MCF 10A (cell line): ENCODE data around the gene TCF4. TPM values are rescaled to one million over a fixed set of nuclear protein-coding genes. Genes with fewer than 3 reads are reported as not detected.

Experiments
- BruUV-seq: library from RNA; stranded (reverse); fragments of 400-500 nt; replicated peaks from 2 replicates; lab custom pipeline; 2021; lab: Mats Ljungman, UMichigan
- CTCF ChIA-PET: fragments of 300-600 bp; sonication (Branson Sonifier 250); formaldehyde crosslinking; extraction: SDS; loops from one replicate; lab custom pipeline; 2021; ENCODE audit warnings: antibody characterized with exemption, inconsistent platforms; lab: Yijun Ruan, JAX
- POLR2A ChIA-PET: fragments of 300-600, 350-650 bp; sonication (Branson Sonifier 250); formaldehyde crosslinking; extraction: SDS; loops from one replicate; lab custom pipeline; 2020; ENCODE audit warnings: antibody characterized with exemption, inconsistent platforms; lab: Yijun Ruan, JAX
- DNase-seq: peaks from one replicate; pipeline ENCODE4 v3.0.0-alpha.2; 2018; ENCODE audit not compliant: unreplicated experiment
- H3K27ac Mint-ChIP-seq: one replicate; pipeline ENCODE4 v1.8.0; 2022; ENCODE audit warnings: mild to moderate bottlenecking, low read depth, mixed read lengths; ENCODE audit not compliant: unreplicated experiment
- H3K27me3 Mint-ChIP-seq: one replicate; pipeline ENCODE4 v1.8.0; 2022; ENCODE audit warnings: mixed read lengths; ENCODE audit not compliant: insufficient read depth, unreplicated experiment
- H3K36me3 Mint-ChIP-seq: one replicate; pipeline ENCODE4 v1.8.0; 2022; ENCODE audit warnings: mild to moderate bottlenecking, moderate library complexity, mixed read lengths; ENCODE audit not compliant: insufficient read depth, unreplicated experiment
- H3K4me1 Mint-ChIP-seq: one replicate; pipeline ENCODE4 v1.8.0; 2022; ENCODE audit warnings: mixed read lengths; ENCODE audit not compliant: insufficient read depth, unreplicated experiment
- H3K4me3 Mint-ChIP-seq: one replicate; pipeline ENCODE4 v1.8.0; 2022; ENCODE audit warnings: mild to moderate bottlenecking, moderate library complexity, mixed read lengths; ENCODE audit not compliant: unreplicated experiment
- H3K9me3 Mint-ChIP-seq: one replicate; pipeline ENCODE4 v1.8.0; 2022; ENCODE audit warnings: mixed read lengths; ENCODE audit not compliant: unreplicated experiment
- CTCF ChIP-seq: fragments of 200-600 bp; IDR thresholded peaks from one replicate; pipeline ENCODE4 v1.8.0; 2022; ENCODE audit warnings: antibody characterized with exemption, mild to moderate bottlenecking; ENCODE audit not compliant: unreplicated experiment
- intact Hi-C: fragments of 100-400 bp; cut with micrococcal nuclease; formaldehyde crosslinking; loops from 2 replicates; pipeline ENCODE4 v1.14.1; 2022
- total RNA-seq: library from RNA; stranded (reverse); gene quantifications from 2 replicates; pipeline ENCODE4 v1.2.3, GENCODE V29; 2022

The TCF4 gene
- total RNA-seq, 1 experiment from 2014 or later, result 6.2 TPM

- H3K36me3 Mint-ChIP-seq, result no peaks in the 10 kb centered on the region
- no peak overlapping the region for H3K27ac Mint-ChIP-seq
- ChIA-PET POLR2A (no interaction called here), CTCF (interaction anchor here (1.2 kb wide), 2 partner anchors 26 to 80 kb away, joined by 3 to 4 read pairs; no protein-coding TSS in a partner anchor)
- no peak for DNase-seq
- H3K4me1 Mint-ChIP-seq, result no peaks in the 10 kb centered on the region
- H3K9me3 Mint-ChIP-seq, result no peaks in the 10 kb centered on the region
- intact Hi-C loops, result no loop called here
- no TSS peak for BruUV-seq
- no peak overlapping the region for H3K4me3 Mint-ChIP-seq
- no peaks in the 10 kb centered on the region for H3K27me3 Mint-ChIP-seq
- no peak for TF ChIP-seq CTCF
Measured at GRCh38 chr18:55314615-55315237, 273.3 kb downstream of the TCF4 start.

- no peaks in the 10 kb centered on the region for H3K4me1 Mint-ChIP-seq
- H3K4me3 Mint-ChIP-seq, result no peak overlapping the region
- TF ChIP-seq CTCF, result no peak
- DNase-seq, result no peak
- no peak overlapping the region for H3K27ac Mint-ChIP-seq
- intact Hi-C loops, result no loop called here
- BruUV-seq, result no TSS peak
- CTCF ChIA-PET, result interaction anchor here (1.2 kb wide), 2 partner anchors 26 to 79 kb away, joined by 3 to 4 read pairs; no protein-coding TSS in a partner anchor
- H3K27me3 Mint-ChIP-seq, result no peaks in the 10 kb centered on the region
- POLR2A ChIA-PET, result no interaction called here
- H3K9me3 Mint-ChIP-seq, result no peaks in the 10 kb centered on the region
- H3K36me3 Mint-ChIP-seq, result no peaks in the 10 kb centered on the region
Measured at GRCh38 chr18:55314031-55314430, 274.0 kb downstream of the TCF4 start.

GRCh38 chr18:55310863-55311262 lies 277.1 kb downstream of the TCF4 start:
- H3K9me3 Mint-ChIP-seq, result no peaks in the 10 kb centered on the region
- ChIA-PET CTCF (interaction anchor here (0.6 kb wide), 1 partner anchor 541 kb away, joined by 3 read pairs; no protein-coding TSS in a partner anchor), POLR2A (no interaction called here)
- no peak for DNase-seq
- H3K27ac Mint-ChIP-seq, result no peak overlapping the region
- H3K4me1 Mint-ChIP-seq, result no peaks in the 10 kb centered on the region
- H3K27me3 Mint-ChIP-seq, result no peaks in the 10 kb centered on the region
- BruUV-seq, result no TSS peak
- intact Hi-C loops, result no loop called here
- no peak for TF ChIP-seq CTCF
- H3K36me3 Mint-ChIP-seq, result no peaks in the 10 kb centered on the region
- H3K4me3 Mint-ChIP-seq, result no peak overlapping the region

- POLR2A ChIA-PET, result no interaction called here
- Mint-ChIP-seq H3K27ac (no peak overlapping the region), H3K9me3 (no peaks in the 10 kb centered on the region)
Measured at GRCh38 chr18:55310044-55310676, 277.8 kb downstream of the TCF4 start.

More at GRCh38 chr18:55310044-55310676, 277.8 kb downstream of the TCF4 start:
- H3K36me3 Mint-ChIP-seq, result no peaks in the 10 kb centered on the region
- no peak for TF ChIP-seq CTCF
- no peaks in the 10 kb centered on the region for H3K27me3 Mint-ChIP-seq
- CTCF ChIA-PET, result interaction anchor here (0.6 kb wide), 3 partner anchors 92 to 620 kb away, joined by 3 read pairs; no protein-coding TSS in a partner anchor
- no peaks in the 10 kb centered on the region for H3K4me1 Mint-ChIP-seq
- intact Hi-C loops, result no loop called here
- DNase-seq, result no peak
- no peak overlapping the region for H3K4me3 Mint-ChIP-seq
- no TSS peak for BruUV-seq
